ENCODE measurements around the gene ROS1.

- TF ChIP-seq SUZ12 (IDR thresholded peaks at IDR 0.05; ENCODE audit: extremely low read depth, insufficient read depth, insufficient read length) (no peak), YY1 (IDR thresholded peaks at IDR 0.05; ENCODE audit: insufficient read depth, insufficient read length) (no peak), ZNF274 (IDR thresholded peaks at IDR 0.05; ENCODE audit: low read depth, low read length) (no peak)
Observed at GRCh38 chr6:117409420-117409819, 16.3 kb downstream of the ROS1 start.

Data from NT2/D1 (cell line).